Measurements from ENCODE around the gene GHDC.

- TF ChIP-seq POLR2A (IDR thresholded peaks at IDR 0.05), result no peak
- no peak for TF ChIP-seq CTCF (IDR thresholded peaks at IDR 0.05)
Observed at GRCh38 chr17:42191275-42191608, 3.1 kb downstream of the GHDC start.
